Measurements from ENCODE around the gene KRTAP4-16. TPM values are rescaled to one million over a fixed set of nuclear protein-coding genes. Genes with fewer than 3 reads are reported as not detected.
A peak's percentile ranks its signal among the peaks of the same experiment; 100 is the strongest.

Gene KRTAP4-16
- total RNA-seq, 1 experiment from 2014 or later = not detected

GRCh38 chr17:41131979-41132378 lies 30.0 kb upstream of the KRTAP4-16 start (continued):
- TF ChIP-seq ATF3 (IDR thresholded peaks at IDR 0.05) = no peak; the same call in 1 of the 2 replicates
- TF ChIP-seq ZFX (IDR thresholded peaks at IDR 0.05) = no peak
- TF ChIP-seq, protein P1, sequence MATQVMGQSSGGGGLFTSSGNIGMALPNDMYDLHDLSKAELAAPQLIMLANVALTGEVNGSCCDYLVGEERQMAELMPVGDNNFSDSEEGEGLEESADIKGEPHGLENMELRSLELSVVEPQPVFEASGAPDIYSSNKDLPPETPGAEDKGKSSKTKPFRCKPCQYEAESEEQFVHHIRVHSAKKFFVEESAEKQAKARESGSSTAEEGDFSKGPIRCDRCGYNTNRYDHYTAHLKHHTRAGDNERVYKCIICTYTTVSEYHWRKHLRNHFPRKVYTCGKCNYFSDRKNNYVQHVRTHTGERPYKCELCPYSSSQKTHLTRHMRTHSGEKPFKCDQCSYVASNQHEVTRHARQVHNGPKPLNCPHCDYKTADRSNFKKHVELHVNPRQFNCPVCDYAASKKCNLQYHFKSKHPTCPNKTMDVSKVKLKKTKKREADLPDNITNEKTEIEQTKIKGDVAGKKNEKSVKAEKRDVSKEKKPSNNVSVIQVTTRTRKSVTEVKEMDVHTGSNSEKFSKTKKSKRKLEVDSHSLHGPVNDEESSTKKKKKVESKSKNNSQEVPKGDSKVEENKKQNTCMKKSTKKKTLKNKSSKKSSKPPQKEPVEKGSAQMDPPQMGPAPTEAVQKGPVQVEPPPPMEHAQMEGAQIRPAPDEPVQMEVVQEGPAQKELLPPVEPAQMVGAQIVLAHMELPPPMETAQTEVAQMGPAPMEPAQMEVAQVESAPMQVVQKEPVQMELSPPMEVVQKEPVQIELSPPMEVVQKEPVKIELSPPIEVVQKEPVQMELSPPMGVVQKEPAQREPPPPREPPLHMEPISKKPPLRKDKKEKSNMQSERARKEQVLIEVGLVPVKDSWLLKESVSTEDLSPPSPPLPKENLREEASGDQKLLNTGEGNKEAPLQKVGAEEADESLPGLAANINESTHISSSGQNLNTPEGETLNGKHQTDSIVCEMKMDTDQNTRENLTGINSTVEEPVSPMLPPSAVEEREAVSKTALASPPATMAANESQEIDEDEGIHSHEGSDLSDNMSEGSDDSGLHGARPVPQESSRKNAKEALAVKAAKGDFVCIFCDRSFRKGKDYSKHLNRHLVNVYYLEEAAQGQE (IDR thresholded peaks at IDR 0.05; ENCODE audit: low read depth) = no peak
- peak; percentile 87 for TF ChIP-seq TCF7L2 (IDR thresholded peaks at IDR 0.05; ENCODE audit: borderline replicate concordance, extremely low read depth, insufficient read depth, insufficient read length)
- peak; percentile 29; the same call in 1 of the 2 replicates for TF ChIP-seq RAD21 (IDR thresholded peaks at IDR 0.05; ENCODE audit: low read depth)
- TF ChIP-seq MAX (IDR thresholded peaks at IDR 0.05) = peak; percentile 50; the same call in 1 of the 2 replicates
- peak; percentile 54 for TF ChIP-seq ELF1 (IDR thresholded peaks at IDR 0.05; ENCODE audit: borderline replicate concordance, low read depth)
- TF ChIP-seq SRF (IDR thresholded peaks at IDR 0.05; ENCODE audit: low read depth) = peak; percentile 76; the same call in 1 of the 2 replicates

GRCh38 chr17:41127371-41127770 lies 25.4 kb upstream of the KRTAP4-16 start:
- H2AFZ ChIP-seq (ENCODE audit: low read depth, low read length, poor library complexity, severe bottlenecking) = no peak overlapping the region
- H3K4me1 ChIP-seq (ENCODE audit: control insufficient read depth in 1 of 2, insufficient read depth in 2 of 2, low read length in 2 of 2) = peaks cover 0 to 48% of the 10 kb centered on the region in 2 experiments; a peak in 2 of 4 replicates
- no peak overlapping the region for H3K9ac ChIP-seq (ENCODE audit: low read length)
- no peak overlapping the region for H3K4me3 ChIP-seq (replicated peaks in 1 of 2; ENCODE audit: low read depth in 1 of 2, low read length in 2 of 2)
- CTCF ChIA-PET = no interaction called here
- peaks cover 0 to 13% of the 10 kb centered on the region in 2 experiments; a peak in 1 of 4 replicates for H3K9me3 ChIP-seq (ENCODE audit: control insufficient read depth in 1 of 2, insufficient read depth in 1 of 2, low read depth in 1 of 2, low read length in 2 of 2)
- no peaks in the 10 kb centered on the region for H3K9me2 ChIP-seq (ENCODE audit: insufficient read depth)
- H3K36me3 ChIP-seq (ENCODE audit: control insufficient read depth in 1 of 2, insufficient read depth in 2 of 2, low read length in 2 of 2) = peaks cover 0 to 9% of the 10 kb centered on the region in 2 experiments; a peak in 1 of 4 replicates
- no peaks in the 10 kb centered on the region for H3K79me2 ChIP-seq (ENCODE audit: insufficient read depth, low read length)
- no TSS peak for BruUV-seq (replicated peaks)
- RAD21 ChIA-PET (ENCODE audit: low non-redundant PET in 1 of 2, low total read pairs in 2 of 2, uncharacterized antibody in 2 of 2, unreplicated experiment in 2 of 2) = no interaction called here
- intact Hi-C loops (cut with micrococcal nuclease) = no loop called here
- POLR2A ChIA-PET = no interaction called here
- no peak overlapping the region for H3K4me2 ChIP-seq (ENCODE audit: low read length)
- no peak for TF ChIP-seq POLR2AphosphoS5 (IDR thresholded peaks at IDR 0.05; ENCODE audit: low read depth, low read length)
- DNase-seq (ENCODE audit: low read depth, low spot score) (no peak), ATAC-seq (no peak)
- H3K27ac ChIP-seq (ENCODE audit: low read depth, low read length) = no peak overlapping the region
- H4K20me1 ChIP-seq (ENCODE audit: insufficient read depth) = no peaks in the 10 kb centered on the region
- no peaks in the 10 kb centered on the region for H3K27me3 ChIP-seq (ENCODE audit: insufficient read depth, low read length)
